ENCODE results near the gene AGPAT3. TPM values are rescaled to one million over a fixed set of nuclear protein-coding genes. Genes with fewer than 3 reads are reported as not detected.

The AGPAT3 gene, protein sequence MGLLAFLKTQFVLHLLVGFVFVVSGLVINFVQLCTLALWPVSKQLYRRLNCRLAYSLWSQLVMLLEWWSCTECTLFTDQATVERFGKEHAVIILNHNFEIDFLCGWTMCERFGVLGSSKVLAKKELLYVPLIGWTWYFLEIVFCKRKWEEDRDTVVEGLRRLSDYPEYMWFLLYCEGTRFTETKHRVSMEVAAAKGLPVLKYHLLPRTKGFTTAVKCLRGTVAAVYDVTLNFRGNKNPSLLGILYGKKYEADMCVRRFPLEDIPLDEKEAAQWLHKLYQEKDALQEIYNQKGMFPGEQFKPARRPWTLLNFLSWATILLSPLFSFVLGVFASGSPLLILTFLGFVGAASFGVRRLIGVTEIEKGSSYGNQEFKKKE
- total RNA-seq (2022; extraction: Qiagen RNA extraction): 17.8 to 30.7 TPM (median 29.0 TPM) in 5 replicates

DNA sequence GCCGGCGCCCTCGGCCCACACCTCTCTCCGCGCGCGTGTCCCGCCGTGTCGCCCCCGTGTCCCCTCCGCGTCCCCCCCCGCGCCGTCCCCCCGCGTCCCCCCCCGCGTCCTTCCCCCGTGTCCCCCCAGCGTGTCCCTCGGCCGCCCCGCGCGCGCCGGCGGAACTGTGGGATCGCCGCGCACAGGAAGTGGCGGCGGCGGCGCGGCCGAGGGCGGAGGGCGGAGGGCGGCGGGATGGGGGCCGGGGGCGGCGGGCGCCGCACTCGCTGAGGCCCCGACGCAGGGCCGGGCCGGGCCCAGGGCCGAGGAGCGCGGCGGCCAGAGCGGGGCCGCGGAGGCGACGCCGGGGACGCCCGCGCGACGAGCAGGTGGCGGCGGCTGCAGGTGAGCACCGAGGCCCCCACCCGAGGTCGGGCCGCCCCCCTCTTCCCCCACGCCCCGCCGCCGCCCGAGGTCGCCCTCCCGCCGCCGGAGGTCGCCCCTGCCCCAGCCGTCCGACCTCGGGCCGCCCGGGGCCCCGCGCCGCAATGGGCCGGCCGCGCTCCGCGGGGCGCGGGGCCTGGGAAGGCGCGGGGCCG, at the start of gene AGPAT3:
TSS of gene AGPAT3 (plus strand) at position 262 of the 578 bp plus-strand sequence. CDS start 94,459 bp downstream, outside the sequence.

DNA sequence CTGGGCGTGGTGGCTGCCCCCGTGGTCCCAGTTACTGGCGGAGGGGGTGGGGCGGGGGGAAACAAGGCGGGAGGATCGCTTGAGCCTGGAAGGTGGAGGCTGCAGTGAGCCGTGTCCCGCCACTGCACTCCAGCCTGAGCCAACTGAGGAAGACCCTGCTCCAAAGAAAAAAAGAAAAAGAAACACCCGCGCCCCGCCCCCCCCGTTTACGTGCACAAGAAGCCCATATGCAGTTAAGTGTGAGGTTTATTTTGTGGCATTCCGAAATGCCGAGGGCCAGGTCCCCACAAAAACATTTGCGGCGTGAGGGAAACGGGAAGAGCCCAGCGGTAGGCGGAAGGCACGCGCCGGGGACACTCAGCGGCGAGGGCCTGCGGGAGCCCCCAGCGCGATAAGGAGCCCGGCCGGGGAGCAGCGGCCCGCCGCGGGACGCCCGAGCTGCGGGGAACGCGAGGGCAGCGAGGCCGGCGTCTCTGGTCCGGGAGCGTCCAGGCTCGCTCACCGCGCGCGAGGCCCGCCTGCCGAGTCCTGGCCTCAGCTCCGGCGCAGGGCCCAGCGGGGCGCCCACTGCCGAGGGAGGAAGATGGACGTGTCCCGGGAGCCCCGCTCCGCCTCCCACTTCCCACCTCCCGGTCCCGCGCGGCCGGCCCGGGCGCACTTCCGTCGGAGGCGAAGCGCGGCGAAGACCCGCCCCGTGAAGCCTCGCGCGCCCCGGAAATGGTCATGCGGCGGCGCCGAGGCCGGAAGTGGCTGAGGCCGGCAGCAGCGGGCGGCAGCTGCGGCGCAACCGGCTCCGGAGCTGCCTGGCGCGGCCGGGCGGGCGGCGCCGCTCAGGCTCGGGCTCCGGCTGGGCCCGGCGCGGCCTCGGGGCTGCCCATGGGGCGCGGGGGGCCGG, 146.8 kb downstream of the AGPAT3 start, which contains the start of gene TRAPPC10:
TSS of gene TRAPPC10 (plus strand) at position 731 of the 895 bp plus-strand sequence. CDS start 185 bp downstream, outside the sequence.

Other genes with a start within 250 kb of the AGPAT3 start
- 1.6 to 2.2 TPM (median 1.8 TPM) in 5 replicates for gene HSF2BP, start 205.7 kb upstream of the AGPAT3 start, total RNA-seq (2022; extraction: Qiagen RNA extraction)
- 35.2 to 47.5 TPM (median 45.3 TPM) in 5 replicates for gene RRP1B, start 205.7 kb upstream of the AGPAT3 start, total RNA-seq (2022; extraction: Qiagen RNA extraction)
- gene PDXK, start 146.1 kb upstream of the AGPAT3 start, total RNA-seq (2022; extraction: Qiagen RNA extraction): 253 to 364 TPM (median 328 TPM) in 5 replicates
- 83.6 to 96.7 TPM (median 86.2 TPM) in 5 replicates for gene CSTB, start 88.9 kb upstream of the AGPAT3 start, total RNA-seq (2022; extraction: Qiagen RNA extraction)
- gene RRP1, start 75.6 kb upstream of the AGPAT3 start, total RNA-seq (2022; extraction: Qiagen RNA extraction): 33.3 to 38.3 TPM (median 36.6 TPM) in 5 replicates
- gene TRAPPC10, start 147.1 kb downstream of the AGPAT3 start, total RNA-seq (2022; extraction: Qiagen RNA extraction): 13.4 to 22.4 TPM (median 20.0 TPM) in 5 replicates
- gene PWP2, start 242.2 kb downstream of the AGPAT3 start, total RNA-seq (2022; extraction: Qiagen RNA extraction): 0.41 to 3.2 TPM (median 2.0 TPM) in 5 replicates

All from A549 treated with dexamethasone at 1 μM for 4 hours (cell line).